NCI-H2081 (cell line): ENCODE data around the gene SLC2A5.

Experiments
- DNase-seq, 2 experiments: peaks; one replicate each; lab custom pipeline; 2025; lab: John Stamatoyannopoulos, UW

The SLC2A5 gene

DNA sequence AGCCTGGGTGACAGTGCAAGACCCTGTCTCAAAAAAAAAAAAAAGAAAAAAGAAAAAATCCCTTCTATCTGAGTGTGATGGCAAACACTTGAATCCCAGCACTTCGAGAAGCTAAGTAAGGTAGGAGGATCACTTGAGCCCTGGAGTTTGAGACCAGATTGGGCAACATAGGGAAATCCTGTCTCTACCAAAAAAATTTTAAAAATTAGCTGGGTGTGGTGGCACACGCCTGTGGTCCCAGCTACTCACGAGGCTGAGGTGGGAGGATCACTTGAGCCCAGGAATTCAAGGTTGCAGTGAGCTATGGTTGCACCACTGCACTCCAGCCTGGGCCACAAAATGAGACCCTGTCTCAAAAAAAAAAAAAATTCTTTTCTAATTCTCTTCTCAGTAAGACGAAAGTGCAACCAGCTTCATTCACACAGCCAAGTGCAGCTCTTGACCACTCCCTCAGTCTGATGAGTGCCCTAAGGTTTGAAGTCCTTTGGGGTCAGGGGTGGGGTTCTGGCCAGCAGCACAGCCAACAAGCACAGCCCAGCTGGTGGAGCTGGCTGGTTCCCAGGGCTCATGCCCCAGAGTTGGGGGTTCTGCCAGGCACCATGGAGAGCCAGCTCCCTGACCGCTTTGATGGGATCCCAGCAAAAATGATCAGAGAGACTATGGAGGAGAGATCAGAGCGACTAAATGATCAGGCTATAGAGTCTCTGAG, 8.0 kb downstream of the SLC2A5 start:
- no peak for DNase-seq

DNA sequence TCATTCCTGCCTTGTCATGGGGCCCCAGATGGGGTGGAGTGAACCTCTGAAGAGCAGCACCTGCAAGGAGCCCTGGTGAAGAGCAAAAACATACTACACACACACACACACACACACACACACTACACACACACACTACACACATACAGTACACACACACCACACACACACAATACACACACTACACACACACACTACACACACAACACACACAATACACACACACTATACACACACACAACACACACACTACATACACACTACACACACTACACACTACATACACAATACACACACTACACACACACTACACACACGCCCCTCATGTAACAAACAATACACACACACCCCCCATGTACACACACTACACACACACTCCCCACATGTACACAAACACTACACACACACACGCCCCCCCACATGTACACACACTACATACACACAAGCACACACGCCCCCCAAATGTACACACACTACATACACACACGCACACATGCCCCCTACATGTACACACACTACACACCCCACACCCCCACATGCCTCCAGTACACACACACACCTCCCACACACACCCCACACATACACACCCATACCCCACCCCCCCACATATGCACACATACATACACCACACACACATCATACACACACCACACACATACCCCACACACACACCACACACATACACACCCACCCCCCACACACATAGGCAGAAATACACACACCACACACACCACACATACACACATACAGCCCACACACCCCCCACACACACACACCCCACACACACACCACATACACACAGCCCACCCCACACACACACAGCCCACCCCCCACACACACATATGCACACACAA, 9.3 kb downstream of the SLC2A5 start:
- DNase-seq: no peak

DNA sequence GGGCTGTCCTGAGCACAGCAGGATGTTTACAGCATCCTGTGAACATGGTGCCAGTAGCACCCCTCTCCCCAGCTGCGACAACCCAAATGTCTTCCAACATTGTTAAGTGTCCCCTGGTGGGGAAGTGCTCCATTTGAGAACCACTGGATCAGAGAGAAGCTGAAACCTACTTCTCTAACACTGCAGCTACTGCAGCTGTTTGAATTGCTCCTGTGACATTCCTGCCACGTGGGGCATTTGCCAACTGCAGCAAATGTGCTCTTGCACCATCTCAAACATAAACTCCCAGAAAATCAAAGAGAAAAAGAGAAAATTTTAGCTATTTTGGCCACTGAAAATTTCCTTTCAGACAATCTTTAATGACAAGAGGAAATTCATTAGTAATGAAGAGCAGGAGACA, 11.0 kb downstream of the SLC2A5 start:
- no peak for DNase-seq

- DNase-seq: no peak
Measured at GRCh38 chr1:9057851-9058250, 11.6 kb downstream of the SLC2A5 start.

DNA sequence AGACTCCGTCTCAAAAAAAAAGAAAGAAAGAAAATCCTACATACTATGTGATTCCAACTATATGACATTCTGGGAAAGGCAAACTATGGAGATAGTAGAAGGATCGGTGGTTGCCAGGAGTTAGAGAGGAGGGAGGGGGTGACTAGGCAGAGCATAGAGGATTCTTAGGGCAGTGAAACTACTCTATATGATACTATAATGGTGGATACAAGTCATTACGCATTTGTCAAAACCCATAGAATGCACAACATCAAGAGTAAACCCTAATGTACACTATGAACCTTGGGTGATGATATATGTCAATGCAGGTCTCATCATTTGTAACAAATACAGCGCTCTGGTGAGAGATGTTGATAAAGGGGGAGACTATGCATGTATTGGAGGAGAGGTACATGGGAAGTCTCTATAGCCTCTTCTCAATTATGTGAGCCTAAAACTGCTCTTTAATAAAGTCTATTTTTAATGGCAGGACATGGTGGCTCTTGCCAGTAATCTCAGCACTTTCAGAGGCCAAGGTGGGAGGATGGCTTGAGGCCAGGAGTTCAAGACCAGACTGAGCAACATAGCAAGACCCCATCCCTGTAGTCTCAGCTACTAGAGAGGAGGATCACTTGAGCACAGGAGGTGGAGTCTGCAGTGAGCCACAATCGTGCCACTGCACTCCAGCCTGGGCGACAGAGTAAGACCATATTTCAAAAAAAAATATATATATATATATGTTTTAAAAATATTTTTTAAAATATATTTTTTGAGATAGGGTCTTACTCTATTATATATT, 17.0 kb downstream of the SLC2A5 start:
- no peak for DNase-seq

DNA sequence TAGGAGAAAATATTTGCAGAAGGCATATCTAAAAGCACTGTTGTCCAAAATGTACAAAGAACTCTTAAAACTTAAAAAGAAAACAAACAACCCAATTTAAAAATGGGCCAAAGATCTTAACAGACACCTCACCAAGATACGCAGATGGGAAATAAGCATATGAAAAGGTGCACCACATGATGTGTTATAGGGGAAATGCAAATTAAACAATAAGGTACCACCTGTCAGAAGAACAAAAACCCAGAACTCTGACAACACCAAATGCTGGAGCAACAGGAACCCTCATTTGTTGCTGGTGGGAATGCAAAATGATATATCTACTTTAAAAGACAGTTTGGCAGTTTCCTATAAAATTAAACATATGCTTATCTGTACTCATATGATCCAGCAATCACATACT, 18.1 kb downstream of the SLC2A5 start:
- no peak for DNase-seq

DNA sequence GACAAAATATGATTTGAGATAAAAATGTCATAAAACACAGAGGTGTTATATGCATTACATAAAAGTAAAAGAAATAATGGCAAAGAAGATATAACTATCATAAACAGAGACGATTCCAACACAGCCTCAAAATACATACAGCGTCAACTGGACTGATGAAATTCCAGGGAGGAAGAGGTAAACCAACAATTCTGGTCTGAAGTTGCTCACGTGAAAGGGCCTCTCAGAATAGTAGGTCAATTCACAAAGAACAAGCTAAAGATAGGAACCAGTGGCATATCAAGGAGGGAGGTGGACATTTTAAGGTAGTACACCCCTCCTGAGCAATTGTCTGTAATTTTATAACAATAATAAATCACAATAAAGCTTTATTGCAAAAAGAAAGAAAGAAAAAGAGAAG, 18.6 kb downstream of the SLC2A5 start:
- no peak for DNase-seq

DNA sequence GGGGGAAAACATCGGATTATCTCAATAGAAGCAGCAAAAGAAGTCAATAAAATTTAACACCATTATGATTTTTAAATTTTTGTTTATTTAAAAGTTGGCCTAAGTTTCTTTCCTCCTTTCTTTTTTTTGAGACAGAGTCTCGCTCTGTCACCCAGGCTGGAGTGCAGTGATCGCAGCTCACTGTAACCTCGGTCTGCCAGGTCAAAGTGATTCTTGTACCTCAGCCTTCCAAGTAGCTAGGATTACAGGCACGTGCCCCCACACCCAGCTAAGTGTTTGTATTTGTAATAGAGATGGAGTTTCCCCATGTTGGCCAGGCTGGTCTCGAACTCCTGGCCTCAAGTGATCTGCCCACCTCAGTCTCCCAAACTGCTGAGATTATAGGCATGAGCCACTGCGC, 20.9 kb downstream of the SLC2A5 start:
- no peak for DNase-seq

GRCh38 chr1:9047019-9047418, 22.4 kb downstream of the SLC2A5 start:
- no peak for DNase-seq

DNA sequence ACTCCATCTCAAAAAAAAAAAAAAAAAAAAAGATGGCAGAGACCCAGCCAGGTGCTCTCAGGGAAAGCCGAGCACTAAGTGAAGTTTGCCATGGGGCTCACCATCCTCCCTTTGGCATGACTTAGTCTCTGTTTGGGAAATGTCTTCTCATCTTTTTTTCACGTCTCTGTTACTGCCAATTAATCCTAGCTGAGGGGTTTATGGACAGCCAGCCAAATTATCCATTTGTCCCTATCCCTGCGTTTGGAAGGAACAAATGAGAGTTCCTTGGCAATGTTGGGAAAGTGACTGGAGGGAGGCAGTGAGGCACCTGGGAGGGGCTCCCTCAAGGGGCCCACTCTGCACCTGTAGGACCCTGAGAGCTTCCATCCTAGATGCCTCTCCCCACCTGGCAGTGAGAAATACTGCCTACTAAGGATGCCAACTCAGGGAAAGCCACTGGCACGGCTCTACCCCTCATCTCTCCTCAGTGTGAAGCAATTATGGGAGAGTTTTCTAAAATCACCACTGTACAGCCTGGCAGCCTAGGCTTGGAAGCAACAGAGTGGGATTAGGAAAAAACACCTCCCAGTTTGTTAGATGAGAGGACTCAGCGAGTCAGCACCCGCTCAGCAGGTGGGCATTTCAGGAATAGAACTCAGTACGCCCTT, 23.4 kb downstream of the SLC2A5 start:
- DNase-seq: no peak

DNA sequence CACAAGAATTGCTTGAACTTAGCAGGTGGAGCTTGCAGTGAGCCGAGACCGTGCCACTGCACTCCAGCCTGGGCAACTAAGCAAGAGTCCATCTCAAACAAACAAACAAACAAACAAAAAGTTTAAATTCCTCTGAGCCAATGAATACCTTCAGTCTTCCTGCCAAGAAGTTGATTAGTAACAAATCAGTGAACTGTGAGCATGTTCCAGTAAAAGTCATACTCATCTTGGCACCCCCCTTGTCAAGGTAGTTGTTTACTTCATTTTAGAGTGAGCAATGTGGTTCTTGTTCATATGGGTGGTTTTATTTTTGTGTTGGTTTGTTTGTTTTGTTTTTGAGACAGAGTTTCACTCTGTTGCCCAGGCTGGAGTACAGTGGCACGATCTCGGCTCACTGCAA, 25.2 kb downstream of the SLC2A5 start:
- no peak for DNase-seq

GRCh38 chr1:9042272-9042671, 27.2 kb downstream of the SLC2A5 start:
- DNase-seq: no peak

DNA sequence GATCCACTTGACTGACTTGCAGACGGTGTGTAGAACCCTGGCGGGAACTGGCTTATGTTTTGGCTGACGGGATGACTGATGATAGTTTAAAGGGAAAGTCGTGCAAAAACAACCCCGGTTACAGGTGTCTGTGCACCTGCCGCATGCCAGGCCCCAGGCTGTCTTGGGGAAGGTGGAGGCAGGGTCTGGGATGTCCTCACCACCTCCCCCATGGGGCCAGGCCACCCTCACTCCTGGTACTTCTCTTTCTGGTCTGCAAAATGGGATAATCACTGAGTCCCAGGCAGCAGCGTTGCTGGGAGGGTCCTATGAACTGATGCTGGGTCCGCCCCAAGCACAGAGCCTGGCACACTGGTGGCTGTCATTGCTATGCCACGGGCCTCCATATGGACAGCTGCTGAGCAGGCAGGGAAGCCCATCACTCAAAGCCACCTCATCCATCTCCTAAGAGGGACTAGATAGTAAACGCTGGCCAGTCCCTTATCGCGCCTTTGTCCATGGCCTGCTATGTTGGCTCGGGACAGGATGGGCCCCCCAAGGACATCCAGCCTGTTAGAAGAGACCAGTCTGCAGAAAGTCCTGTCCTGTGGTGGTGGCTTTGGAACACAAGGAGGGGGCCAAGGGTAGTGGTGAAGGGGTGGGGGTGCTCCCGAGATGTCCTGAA, 28.2 kb downstream of the SLC2A5 start:
- no peak for DNase-seq

DNA sequence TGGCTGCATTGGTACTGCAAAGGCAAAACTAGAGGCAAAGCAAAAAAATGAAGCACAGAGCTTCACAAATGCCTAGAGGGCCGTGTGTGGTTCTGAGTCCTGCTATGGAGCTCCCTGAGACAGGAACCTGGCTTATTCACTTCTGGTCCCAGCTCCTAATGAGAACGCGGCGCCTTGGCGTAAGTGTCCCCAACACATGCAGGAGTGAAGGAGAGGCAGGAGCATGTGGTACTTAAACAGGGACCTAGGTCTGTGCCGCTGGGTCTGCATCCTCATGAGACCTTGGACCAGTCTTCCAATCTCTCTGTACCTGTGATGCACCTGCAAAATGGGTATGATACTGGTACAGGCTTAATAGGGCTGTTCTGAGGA, 28.8 kb downstream of the SLC2A5 start:
- no peak for DNase-seq

- no peak for DNase-seq
Measured at GRCh38 chr1:9039761-9040658, 29.4 kb downstream of the SLC2A5 start.

- no peak for DNase-seq
Measured at GRCh38 chr1:9038881-9039760, 30.3 kb downstream of the SLC2A5 start.

DNA sequence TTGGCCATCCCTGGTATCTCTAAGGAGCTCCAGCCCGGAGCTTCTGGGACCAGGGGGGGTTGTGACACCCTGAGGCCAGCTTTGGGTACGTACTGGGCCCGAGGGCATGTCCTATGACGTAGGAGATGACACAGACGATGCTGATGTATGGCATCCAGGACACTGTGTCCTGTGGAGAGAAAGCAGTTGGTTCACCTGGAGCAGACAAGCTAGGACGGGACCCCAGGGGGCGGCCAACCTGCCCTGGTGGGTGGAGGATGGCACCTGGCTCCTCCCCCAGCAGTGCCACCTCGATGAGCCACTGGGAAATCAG, 31.1 kb downstream of the SLC2A5 start:
- DNase-seq: no peak

DNA sequence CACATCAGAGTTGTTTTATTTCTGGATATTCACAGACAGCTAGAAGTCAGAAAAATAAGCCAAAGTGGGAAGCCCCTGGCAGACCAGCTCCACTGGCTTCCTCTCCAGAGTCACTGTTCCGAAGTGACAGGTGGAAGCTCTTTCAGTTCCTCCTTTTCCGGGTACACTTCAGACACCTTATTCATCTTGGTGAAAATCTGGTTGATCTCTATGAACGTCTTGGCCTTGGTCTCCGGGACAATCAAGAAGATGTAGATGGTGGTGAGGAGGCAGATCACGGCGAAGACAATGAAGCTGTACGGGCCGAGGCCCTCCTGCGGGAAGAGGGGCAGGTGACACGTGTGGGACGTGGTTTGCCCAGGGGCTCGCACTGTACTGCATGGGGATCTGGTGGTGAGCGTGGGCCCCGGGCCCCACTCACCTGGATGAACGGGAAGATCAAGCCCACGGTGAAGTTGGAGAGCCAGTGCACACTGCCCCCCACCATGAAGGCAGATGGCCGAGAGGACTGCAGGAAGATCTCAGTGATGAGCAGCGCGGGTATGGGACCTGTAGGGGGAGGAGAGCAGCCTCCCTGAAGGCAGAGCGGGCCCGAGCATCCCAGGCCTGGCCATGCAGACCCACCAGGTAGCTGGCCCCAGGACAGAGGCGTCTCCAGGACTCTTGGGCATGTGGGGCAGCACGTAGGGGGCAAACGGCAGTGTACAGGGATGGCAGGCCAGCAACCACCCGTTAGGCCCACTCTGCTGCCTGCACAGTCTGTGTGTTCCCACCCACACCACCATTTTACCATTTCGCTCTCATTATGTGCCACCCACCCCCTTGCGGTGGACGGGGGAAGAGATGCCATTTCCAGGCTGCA, 31.7 kb downstream of the SLC2A5 start:
- no peak for DNase-seq

DNA sequence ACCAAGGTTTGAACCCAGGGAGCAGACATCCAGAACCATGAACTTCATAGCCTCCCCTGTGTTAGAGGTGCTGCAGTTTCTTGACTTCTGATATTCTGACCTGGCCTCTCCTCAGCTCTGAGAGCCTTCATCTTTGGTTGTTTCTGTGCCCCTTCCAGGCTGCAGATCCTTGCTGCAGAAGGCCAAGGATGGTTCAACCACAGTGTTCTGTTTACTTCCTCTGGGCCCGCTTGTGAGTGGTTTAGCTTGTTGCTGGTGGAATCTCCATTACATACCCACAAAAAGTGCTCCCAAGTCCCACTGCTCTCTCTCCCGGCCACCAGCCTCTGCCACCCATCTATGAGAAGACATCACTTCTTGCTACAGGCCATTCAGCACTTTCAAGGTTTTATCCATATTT, 34.2 kb downstream of the SLC2A5 start:
- no peak for DNase-seq
